CD14-positive monocyte (primary cell): ENCODE results near the gene EXOC1. TPM values are rescaled to one million over a fixed set of nuclear protein-coding genes. Genes with fewer than 3 reads are reported as not detected.

Experiments
- DNase-seq, 3 donors: peaks; one replicate each; pipeline ENCODE4 v3.0.0-alpha.2; 2011 to 2022
- H2AFZ ChIP-seq: 2 replicates; pipeline ENCODE4 v1.6.0; 2012; ENCODE audit warnings: mild to moderate bottlenecking, low read depth, low read length, inconsistent platforms; ENCODE audit not compliant: insufficient read depth, poor library complexity, severe bottlenecking
- H3K27ac ChIP-seq, 2 donors: 1 replicate in 1 of 2; 2 replicates in 1 of 2; pipeline ENCODE4 v1.5.1; 2012 to 2013; ENCODE audit warnings: low read length in 2 of 2, control low read depth in 1 of 2, inconsistent platforms in 1 of 2, low read depth in 1 of 2, mild to moderate bottlenecking in 1 of 2
- H3K27me3 ChIP-seq, 2 donors: one replicate each; pipeline versions ENCODE4 v1.6.0 to v1.6.1; 2011 to 2013; ENCODE audit warnings: low read length in 2 of 2; ENCODE audit not compliant: control insufficient read depth in 2 of 2, insufficient read depth in 2 of 2
- H3K36me3 ChIP-seq, 2 donors: replicated peaks in 1 of 2; 1 replicate in 1 of 2; 2 replicates in 1 of 2; pipeline versions ENCODE4 v1.5.1 to v1.6.1; 2012 to 2013; ENCODE audit warnings: low read length in 2 of 2, control low read depth in 1 of 2, inconsistent platforms in 1 of 2, mild to moderate bottlenecking in 1 of 2; ENCODE audit not compliant: insufficient read depth in 2 of 2, control insufficient read depth in 1 of 2
- H3K4me1 ChIP-seq, 2 donors: 1 replicate in 1 of 2; 2 replicates in 1 of 2; pipeline versions ENCODE4 v1.5.1 to v1.6.1; 2012 to 2013; ENCODE audit warnings: low read length in 2 of 2, control low read depth in 1 of 2, inconsistent platforms in 1 of 2, mild to moderate bottlenecking in 1 of 2, moderate library complexity in 1 of 2; ENCODE audit not compliant: insufficient read depth in 2 of 2, control insufficient read depth in 1 of 2
- H3K4me2 ChIP-seq: replicated peaks from 2 replicates; pipeline ENCODE3; 2012; ENCODE audit warnings: low read length, moderate library complexity, mild to moderate bottlenecking; ENCODE audit not compliant: poor library complexity, severe bottlenecking; ENCODE audit errors: extremely low read depth
- H3K4me3 ChIP-seq, 3 experiments: fragments of 200-600 bp in 1 of 3; sonication (generic) in 1 of 3; replicated peaks in 1 of 3; 1 replicate in 2 of 3; 2 replicates in 1 of 3; pipeline ENCODE4 v1.5.1; 2011 to 2013; ENCODE audit warnings: low read length in 3 of 3, mild to moderate bottlenecking in 3 of 3, control low read depth in 2 of 3, low read depth in 2 of 3, inconsistent platforms in 1 of 3, moderate library complexity in 1 of 3
- H3K79me2 ChIP-seq: 2 replicates; pipeline ENCODE4 v1.6.0; 2012; ENCODE audit warnings: mild to moderate bottlenecking, control low read depth, inconsistent platforms, low read length, moderate library complexity; ENCODE audit not compliant: insufficient read depth
- H3K9ac ChIP-seq: 2 replicates; pipeline ENCODE4 v1.6.0; 2017; ENCODE audit warnings: low read length, mild to moderate bottlenecking; ENCODE audit not compliant: insufficient read depth, poor library complexity, severe bottlenecking
- H3K9me3 ChIP-seq, 2 donors: replicated peaks in 1 of 2; 1 replicate in 1 of 2; 2 replicates in 1 of 2; pipeline versions ENCODE4 v1.5.1 to v1.6.1; 2012 to 2013; ENCODE audit warnings: low read length in 2 of 2, control low read depth in 1 of 2; ENCODE audit not compliant: control insufficient read depth in 1 of 2, insufficient read depth in 1 of 2
- H4K20me1 ChIP-seq: 2 replicates; pipeline ENCODE4 v1.6.0; 2012; ENCODE audit warnings: mild to moderate bottlenecking, low read length, control low read depth, moderate library complexity; ENCODE audit not compliant: insufficient read depth
- H3K27ac Mint-ChIP-seq, 7 donors: one replicate each; pipeline ENCODE4 v1.8.0; 2020; ENCODE audit warnings: mild to moderate bottlenecking in 7 of 7, mixed read lengths in 7 of 7, moderate library complexity in 6 of 7, inconsistent platforms in 2 of 7
- H3K27me3 Mint-ChIP-seq, 3 donors: one replicate each; pipeline ENCODE4 v1.8.0; 2021 to 2022; ENCODE audit warnings: low read depth in 3 of 3, mild to moderate bottlenecking in 3 of 3, mixed read lengths in 3 of 3, moderate library complexity in 3 of 3, inconsistent platforms in 1 of 3
- H3K36me3 Mint-ChIP-seq, 2 donors: one replicate each; pipeline ENCODE4 v1.8.0; 2020; ENCODE audit warnings: mixed read lengths in 2 of 2, inconsistent platforms in 1 of 2, mild to moderate bottlenecking in 1 of 2
- H3K4me1 Mint-ChIP-seq: one replicate; pipeline ENCODE4 v1.8.0; 2020; ENCODE audit warnings: mild to moderate bottlenecking, mixed read lengths
- H3K4me3 Mint-ChIP-seq, 2 donors: one replicate each; pipeline ENCODE4 v1.8.0; 2020; ENCODE audit warnings: mild to moderate bottlenecking in 2 of 2, mixed read lengths in 2 of 2, moderate library complexity in 1 of 2
- H3K9me3 Mint-ChIP-seq, 7 donors: one replicate each; pipeline ENCODE4 v1.8.0; 2020 to 2022; ENCODE audit warnings: mixed read lengths in 7 of 7, mild to moderate bottlenecking in 6 of 7, moderate library complexity in 6 of 7, inconsistent platforms in 2 of 7
- CTCF ChIP-seq: fragments of 200-600 bp; IDR thresholded peaks from one replicate; pipeline ENCODE4 v1.8.0; 2022; ENCODE audit warnings: antibody characterized with exemption, mild to moderate bottlenecking
- WGBS: methylation state at CpG from one replicate; pipeline ENCODE4 v1.1.5; 2013; ENCODE audit warnings: missing lambda C conversion rate; ENCODE audit not compliant: insufficient coverage; 5-methylcytosine and 5-hydroxymethylcytosine counted together
- intact Hi-C, 2 donors: fragments of 100-400 bp; cut with micrococcal nuclease; formaldehyde crosslinking; loops; one replicate each; pipeline versions ENCODE4 v1.15.0 to v1.15.1; 2023
- polyA plus RNA-seq, 3 donors: library from polyadenylated mRNA; depleted of rRNA in 1 of 3; unstranded in 2 of 3; stranded (reverse) in 1 of 3; fragments of 300-500 nt in 2 of 3; fragments of >200 nt in 1 of 3; fragmentation: Illumina TruSeq in 2 of 3; gene quantifications; 1 replicate in 2 of 3; 2 replicates in 1 of 3; pipeline ENCODE4 v1.2.3, GENCODE V29; 2012 to 2021

The EXOC1 gene
- polyA plus RNA-seq, 3 donors, result 13.7 to 22.9 (median 21.2) TPM

GRCh38 chr4:55906989-55907388 lies 53.5 kb downstream of the EXOC1 start:
- H3K4me3 ChIP-seq, result no peak overlapping the region
- H3K79me2 ChIP-seq, result no peaks in the 10 kb centered on the region
- peaks cover 31 to 45% of the 10 kb centered on the region in 2 donors for H3K36me3 ChIP-seq
- no peaks in the 10 kb centered on the region for H3K4me1 ChIP-seq
- WGBS, result no CpG with 5 or more reads among the region's 3 CpGs
- Mint-ChIP-seq H3K27me3 (peaks cover 0 to 2% (median 0%) of the 10 kb centered on the region in 3 donors), H3K4me3 (no peak overlapping the region), H3K27ac (peak overlapping the region in 1 of 7 donors; percentile 51), H3K9me3 (peaks cover 0 to 1% (median 0%) of the 10 kb centered on the region in 7 donors), H3K36me3 (peaks cover 32 to 45% of the 10 kb centered on the region in 2 donors), H3K4me1 (peaks cover 3% of the 10 kb centered on the region)
- no peak overlapping the region for H3K9ac ChIP-seq
- DNase-seq, result no peak
- no peak overlapping the region for H2AFZ ChIP-seq
- H3K27ac ChIP-seq, result peak overlapping the region in 1 of 2 donors; percentile 29
- TF ChIP-seq CTCF, result no peak
- peaks cover 0 to 2% of the 10 kb centered on the region in 2 donors for H3K9me3 ChIP-seq
- H4K20me1 ChIP-seq, result no peaks in the 10 kb centered on the region
- H3K4me2 ChIP-seq, result no peak overlapping the region
- intact Hi-C loops, result no loop called here
- no peaks in the 10 kb centered on the region for H3K27me3 ChIP-seq

- H3K27me3 Mint-ChIP-seq, result peaks cover 0 to 2% (median 0%) of the 10 kb centered on the region in 3 donors
Observed at GRCh38 chr4:55907469-55907868, 54.0 kb downstream of the EXOC1 start.

More at GRCh38 chr4:55907469-55907868, 54.0 kb downstream of the EXOC1 start:
- Mint-ChIP-seq H3K4me1 (peaks cover 3% of the 10 kb centered on the region), H3K4me3 (no peak overlapping the region), H3K36me3 (peaks cover 28 to 40% of the 10 kb centered on the region in 2 donors), H3K9me3 (peaks cover 0 to 1% (median 0%) of the 10 kb centered on the region in 7 donors), H3K27ac (no peak overlapping the region)
- Histone ChIP-seq H3K4me1 (no peaks in the 10 kb centered on the region), H3K4me3 (no peak overlapping the region), H3K4me2 (peak overlapping the region; percentile 40), H2AFZ (no peak overlapping the region), H3K27me3 (no peaks in the 10 kb centered on the region), H3K9me3 (peaks cover 0 to 2% of the 10 kb centered on the region in 2 donors), H3K9ac (no peak overlapping the region), H3K36me3 (peaks cover 26 to 40% of the 10 kb centered on the region in 2 donors), H3K27ac (peak overlapping the region in 1 of 2 donors; percentile 29), H3K79me2 (no peaks in the 10 kb centered on the region), H4K20me1 (no peaks in the 10 kb centered on the region)
- intact Hi-C loops, result no loop called here
- DNase-seq, result no peak
- TF ChIP-seq CTCF, result no peak
